DOHH2 (cell line): ENCODE results near the gene HERC4.

ENCODE experiments used
- CTCF ChIP-seq: fragments of 200-600 bp; sonication (generic); IDR thresholded peaks from one replicate; pipeline ENCODE4 v1.5.1; 2014; ENCODE audit warnings: antibody characterized with exemption, mild to moderate bottlenecking, low read depth, low read length; ENCODE audit not compliant: poor library complexity, severe bottlenecking
- EZH2phosphoT487 ChIP-seq: fragments of 200-600 bp; sonication (generic); IDR thresholded peaks from 2 replicates; pipeline ENCODE4 v1.6.1; 2017; ENCODE audit warnings: borderline replicate concordance, mild to moderate bottlenecking, antibody characterized with exemption, low read length, moderate library complexity, mixed read lengths

GRCh38 chr10:68047122-68047521 is 28.0 kb downstream of the HERC4 start:
- TF ChIP-seq CTCF (no peak), EZH2phosphoT487 (no peak)
